DND-41 (cell line): ENCODE measurements around the gene WNT9A.

Experiments
- CTCF ChIP-seq: IDR thresholded peaks from 2 replicates; pipeline ENCODE4 v1.5.1; 2012; ENCODE audit warnings: borderline replicate concordance, low read length, moderate library complexity, mild to moderate bottlenecking; ENCODE audit not compliant: poor library complexity, severe bottlenecking; ENCODE audit errors: extremely low read depth
- EZH2 ChIP-seq: IDR thresholded peaks from 3 replicates; pipeline ENCODE4 v1.6.1; 2012; ENCODE audit warnings: borderline replicate concordance, low read depth, mild to moderate bottlenecking, moderate library complexity, low read length, inconsistent platforms; ENCODE audit not compliant: severe bottlenecking

GRCh38 chr1:227955808-227956207 lies 8.1 kb upstream of the WNT9A start:
- TF ChIP-seq CTCF (no peak), EZH2 (no peak)
